Uterus (tissue), 4 donors: ENCODE data around the gene TRABD2B. TPM values are rescaled to one million over a fixed set of nuclear protein-coding genes. Genes with fewer than 3 reads are reported as not detected.

Experiments used
- DNase-seq, 2 donors: peaks; one replicate each; pipeline ENCODE4 v3.0.0-alpha.2; 2019 to 2020
- H3K27ac ChIP-seq, 2 donors: fragments of 200-600 bp; sonication (generic); 1 replicate in 1 of 2; 2 replicates in 1 of 2; pipeline ENCODE4 v1.5.1; 2016 to 2018
- H3K27me3 ChIP-seq, 2 donors: fragments of 200-600 bp; sonication (generic); one replicate each; pipeline ENCODE4 v1.5.1; 2018 to 2019; ENCODE audit warnings: control low read depth in 1 of 2
- H3K36me3 ChIP-seq, 2 donors: fragments of 200-600 bp; sonication (generic); one replicate each; pipeline ENCODE4 v1.5.1; 2019; ENCODE audit warnings: control low read depth in 1 of 2
- H3K4me1 ChIP-seq, 2 donors: fragments of 200-600 bp; sonication (generic); one replicate each; pipeline ENCODE4 v1.5.1; 2018 to 2019; ENCODE audit warnings: control low read depth in 1 of 2
- H3K4me3 ChIP-seq, 2 donors: fragments of 200-600 bp; sonication (generic); 1 replicate in 1 of 2; 2 replicates in 1 of 2; pipeline ENCODE4 v1.5.1; 2018 to 2019; ENCODE audit warnings: mild to moderate bottlenecking in 1 of 2
- H3K9me3 ChIP-seq, 2 donors: fragments of 200-600 bp; sonication (generic); one replicate each; pipeline ENCODE4 v1.5.1; 2019; ENCODE audit warnings: control low read depth in 1 of 2
- POLR2A ChIP-seq, 2 donors: fragments of 450-650 bp; IDR thresholded peaks; one replicate each; pipeline ENCODE4 v1.6.1; 2016; ENCODE audit warnings: antibody characterized with exemption in 2 of 2, mild to moderate bottlenecking in 1 of 2, moderate library complexity in 1 of 2
- intact Hi-C: fragments of 100-400 bp; cut with DNase I; formaldehyde crosslinking; loops from one replicate; pipeline ENCODE4 v1.15.1; 2023; ENCODE audit warnings: low total_unique reads
- total RNA-seq, 4 donors: library from RNA; depleted of rRNA in 3 of 4; stranded (reverse); fragments of >200 nt in 3 of 4; gene quantifications; one replicate each; pipeline versions ENCODE4 v1.1.0 to v1.2.4, GENCODE V29; 2014 to 2023
- TF ChIP-seq, protein P1 (sequence below), 4 experiments: fragments of 200-600 bp in 2 of 4; fragments of 450-650 bp in 2 of 4; sonication (generic) in 2 of 4; IDR thresholded peaks; one replicate each; pipeline ENCODE4 v1.5.1; 2016 to 2019; ENCODE audit warnings: antibody characterized with exemption in 4 of 4, mild to moderate bottlenecking in 2 of 4, moderate library complexity in 1 of 4
- donor health status: DM: yes; HTN: yes; CAD: no.

Gene TRABD2B
- total RNA-seq, 4 donors from 2014 or later = under 0.01 to 1.6 (median 1.0) TPM

DNA sequence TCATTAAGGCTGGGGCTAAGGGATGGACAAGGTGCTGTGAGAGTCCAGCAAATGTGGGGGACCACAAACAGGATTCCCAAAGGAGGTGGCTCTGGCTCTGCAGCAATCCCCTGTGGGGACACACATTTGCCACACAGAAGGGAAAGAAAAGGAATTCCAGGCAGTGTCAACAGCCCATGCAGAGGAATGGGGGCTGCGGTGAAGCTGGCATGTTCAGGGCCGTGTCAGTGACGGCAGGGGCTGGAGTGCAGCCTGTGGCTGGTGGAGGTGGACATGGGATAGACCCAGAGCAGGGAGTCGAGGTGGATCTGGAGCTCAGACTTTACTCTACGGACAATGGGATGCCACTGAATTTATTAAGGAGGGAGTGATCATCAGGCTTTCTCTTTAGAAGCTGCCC, 183.2 kb downstream of the TRABD2B start:
- Histone ChIP-seq H3K4me3 (no peak overlapping the region), H3K9me3 (no peaks in the 10 kb centered on the region), H3K36me3 (no peaks in the 10 kb centered on the region), H3K27me3 (no peaks in the 10 kb centered on the region), H3K4me1 (no peaks in the 10 kb centered on the region), H3K27ac (no peak overlapping the region)
- intact Hi-C loops = no loop called here
- TF ChIP-seq, protein P1, sequence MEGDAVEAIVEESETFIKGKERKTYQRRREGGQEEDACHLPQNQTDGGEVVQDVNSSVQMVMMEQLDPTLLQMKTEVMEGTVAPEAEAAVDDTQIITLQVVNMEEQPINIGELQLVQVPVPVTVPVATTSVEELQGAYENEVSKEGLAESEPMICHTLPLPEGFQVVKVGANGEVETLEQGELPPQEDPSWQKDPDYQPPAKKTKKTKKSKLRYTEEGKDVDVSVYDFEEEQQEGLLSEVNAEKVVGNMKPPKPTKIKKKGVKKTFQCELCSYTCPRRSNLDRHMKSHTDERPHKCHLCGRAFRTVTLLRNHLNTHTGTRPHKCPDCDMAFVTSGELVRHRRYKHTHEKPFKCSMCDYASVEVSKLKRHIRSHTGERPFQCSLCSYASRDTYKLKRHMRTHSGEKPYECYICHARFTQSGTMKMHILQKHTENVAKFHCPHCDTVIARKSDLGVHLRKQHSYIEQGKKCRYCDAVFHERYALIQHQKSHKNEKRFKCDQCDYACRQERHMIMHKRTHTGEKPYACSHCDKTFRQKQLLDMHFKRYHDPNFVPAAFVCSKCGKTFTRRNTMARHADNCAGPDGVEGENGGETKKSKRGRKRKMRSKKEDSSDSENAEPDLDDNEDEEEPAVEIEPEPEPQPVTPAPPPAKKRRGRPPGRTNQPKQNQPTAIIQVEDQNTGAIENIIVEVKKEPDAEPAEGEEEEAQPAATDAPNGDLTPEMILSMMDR (IDR thresholded peaks at IDR 0.05) = no peak
- TF ChIP-seq POLR2A (IDR thresholded peaks at IDR 0.05) = no peak
- no peak for DNase-seq

GRCh38 chr1:47812904-47813514, 184.2 kb downstream of the TRABD2B start:
- no peak for TF ChIP-seq POLR2A (IDR thresholded peaks at IDR 0.05)
- TF ChIP-seq, protein P1 (IDR thresholded peaks at IDR 0.05) = no peak
- no peak overlapping the region for H3K27ac ChIP-seq
- H3K27me3 ChIP-seq = no peaks in the 10 kb centered on the region
- no peaks in the 10 kb centered on the region for H3K9me3 ChIP-seq
- intact Hi-C loops = no loop called here
- H3K4me1 ChIP-seq = no peaks in the 10 kb centered on the region
- no peaks in the 10 kb centered on the region for H3K36me3 ChIP-seq
- no peak for DNase-seq
- no peak overlapping the region for H3K4me3 ChIP-seq

DNA sequence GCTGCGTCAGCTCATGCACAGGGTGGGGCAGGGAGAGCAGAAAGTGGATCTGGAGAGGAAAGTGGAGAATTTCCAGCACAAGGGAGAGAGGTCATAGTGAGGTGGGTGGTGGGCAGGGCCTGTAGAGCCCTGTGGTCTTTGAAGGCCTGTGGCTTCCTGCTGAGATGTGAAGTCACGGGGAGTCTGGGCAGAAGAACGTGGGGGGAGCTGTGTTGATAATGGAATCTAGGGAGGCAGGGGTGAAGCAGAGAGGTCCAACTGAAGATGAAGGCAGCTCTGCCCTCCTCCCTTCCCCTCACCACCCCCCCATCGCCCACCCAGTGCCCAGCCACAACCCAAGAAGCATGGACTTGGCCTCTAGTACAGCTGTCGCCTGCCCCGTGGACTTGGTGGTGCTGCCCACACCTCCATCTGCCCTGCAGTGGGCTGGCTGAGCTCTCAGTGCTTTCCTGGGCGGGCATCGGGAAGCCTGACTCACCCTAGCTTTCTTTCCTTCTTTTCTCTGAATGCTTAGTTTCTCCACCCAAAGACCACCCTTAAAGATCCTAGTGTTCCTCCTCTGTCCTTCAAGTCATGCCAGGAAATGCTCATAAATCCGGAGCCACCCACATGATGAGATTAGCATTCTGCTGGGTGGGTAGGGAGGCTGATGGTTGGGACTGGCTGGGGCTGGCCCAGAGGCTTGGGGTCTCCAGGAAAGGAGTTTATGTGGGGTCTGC, 186.1 kb downstream of the TRABD2B start:
- TF ChIP-seq POLR2A (IDR thresholded peaks at IDR 0.05) = no peak
- TF ChIP-seq, protein P1 (IDR thresholded peaks at IDR 0.05) = no peak
- Histone ChIP-seq H3K27ac (no peak overlapping the region), H3K9me3 (no peaks in the 10 kb centered on the region), H3K4me3 (no peak overlapping the region), H3K27me3 (no peaks in the 10 kb centered on the region), H3K36me3 (no peaks in the 10 kb centered on the region), H3K4me1 (no peaks in the 10 kb centered on the region)
- DNase-seq = no peak
- intact Hi-C loops = no loop called here

DNA sequence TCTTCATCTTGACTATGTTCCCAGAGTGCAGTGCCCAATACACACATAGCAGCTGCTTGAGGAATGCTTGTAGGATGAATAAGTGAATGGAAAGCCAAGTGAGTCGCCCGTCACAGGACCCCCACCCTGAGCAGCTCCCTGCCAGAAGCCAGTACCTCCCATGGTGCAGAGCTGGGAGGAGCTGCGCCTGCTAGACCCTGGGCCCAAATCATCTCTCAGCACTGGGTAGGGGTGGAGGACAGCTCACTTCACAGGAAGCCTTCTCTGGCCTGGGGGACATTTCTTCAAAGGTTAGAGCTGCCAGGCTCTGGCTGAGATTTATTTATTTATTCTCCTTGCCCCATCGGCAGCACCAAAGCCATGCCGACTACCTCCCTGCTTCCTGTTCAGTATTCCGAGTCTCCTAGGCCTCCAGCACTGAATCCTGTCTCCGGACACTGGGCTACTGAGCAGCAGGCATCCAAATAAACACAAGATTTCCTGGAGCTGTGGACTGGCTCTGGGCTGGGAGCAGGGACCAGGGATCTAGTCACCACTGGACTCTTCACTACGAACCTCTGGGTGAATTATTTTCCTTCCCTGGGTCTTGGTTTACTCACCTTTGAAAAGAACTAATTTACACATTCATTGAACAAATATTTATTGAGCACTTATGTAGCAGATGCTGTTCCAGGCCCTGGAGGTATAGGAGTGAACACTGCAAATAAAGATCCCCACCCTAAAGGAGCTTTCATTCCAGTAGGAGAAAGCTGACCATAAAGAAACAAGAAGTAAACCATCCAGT, 187.7 kb downstream of the TRABD2B start:
- intact Hi-C loops = no loop called here
- no peak for TF ChIP-seq POLR2A (IDR thresholded peaks at IDR 0.05)
- TF ChIP-seq, protein P1 (IDR thresholded peaks at IDR 0.05) = no peak
- DNase-seq = no peak
- H3K36me3 ChIP-seq = no peaks in the 10 kb centered on the region
- no peaks in the 10 kb centered on the region for H3K27me3 ChIP-seq
- no peak overlapping the region for H3K4me3 ChIP-seq
- H3K27ac ChIP-seq = no peak overlapping the region
- H3K4me1 ChIP-seq = no peaks in the 10 kb centered on the region
- H3K9me3 ChIP-seq = no peaks in the 10 kb centered on the region

DNA sequence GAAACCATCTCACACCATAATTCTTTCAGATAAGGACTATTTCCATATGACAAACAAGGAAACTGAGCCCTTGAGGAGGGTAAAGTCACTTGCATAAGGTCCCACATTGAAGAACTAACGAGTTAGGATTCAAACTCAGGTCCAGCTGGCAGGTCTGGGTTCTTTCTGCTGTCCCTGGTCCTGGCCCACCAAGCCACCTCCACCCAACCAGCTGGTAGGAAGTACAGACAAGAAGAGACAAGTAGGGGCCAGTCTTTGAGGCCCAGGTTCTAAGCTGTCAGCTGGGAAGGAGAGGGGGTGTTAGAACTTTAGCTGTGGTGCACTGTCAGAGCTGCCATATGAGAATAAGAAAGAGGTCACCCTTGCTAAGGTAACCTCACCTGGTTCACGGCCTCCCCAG, 188.6 kb downstream of the TRABD2B start:
- DNase-seq = no peak
- TF ChIP-seq, protein P1 (IDR thresholded peaks at IDR 0.05) = no peak
- no peak for TF ChIP-seq POLR2A (IDR thresholded peaks at IDR 0.05)
- Histone ChIP-seq H3K4me1 (no peaks in the 10 kb centered on the region), H3K27me3 (no peaks in the 10 kb centered on the region), H3K27ac (no peak overlapping the region), H3K36me3 (no peaks in the 10 kb centered on the region), H3K4me3 (no peak overlapping the region), H3K9me3 (no peaks in the 10 kb centered on the region)
- intact Hi-C loops = no loop called here
